Endothelial cell of umbilical vein (primary cell): ENCODE data around the gene RBM47.
"Not testable (repeated sequence)": the region's sequence is repeated elsewhere in the genome, so short reads cannot be mapped to it uniquely, and the experiment has no call there.

Experiments used
- CTCF ChIP-seq, 2 donors: IDR thresholded peaks; 1 replicate in 1 of 2; 2 replicates in 1 of 2; pipeline ENCODE4 v1.5.1; 2011; ENCODE audit warnings: low read length in 2 of 2, mild to moderate bottlenecking in 2 of 2, moderate library complexity in 2 of 2, control low read depth in 1 of 2, inconsistent platforms in 1 of 2, low read depth in 1 of 2; ENCODE audit not compliant: insufficient read depth in 1 of 2; ENCODE audit errors: extremely low read depth in 1 of 2
- EZH2 ChIP-seq: IDR thresholded peaks from 2 replicates; pipeline ENCODE4 v1.6.1; 2012; ENCODE audit warnings: borderline replicate concordance, low read depth, mild to moderate bottlenecking, moderate library complexity, low read length, inconsistent platforms; ENCODE audit not compliant: severe bottlenecking
- FOS ChIP-seq: IDR thresholded peaks from 2 replicates; pipeline ENCODE4 v1.6.1; 2011; ENCODE audit warnings: mild to moderate bottlenecking, low read length, moderate library complexity, borderline replicate concordance; ENCODE audit not compliant: insufficient read depth
- GATA2 ChIP-seq: IDR thresholded peaks from 2 replicates; pipeline ENCODE4 v1.7.0; 2011; ENCODE audit warnings: low read depth, mild to moderate bottlenecking, moderate library complexity, mixed read lengths, low read length; ENCODE audit not compliant: insufficient read length, insufficient read depth
- JUN ChIP-seq: IDR thresholded peaks from 2 replicates; pipeline ENCODE4 v1.6.1; 2011; ENCODE audit warnings: borderline replicate concordance, low read depth; ENCODE audit not compliant: insufficient read length, insufficient read depth
- MAX ChIP-seq: IDR thresholded peaks from 2 replicates; pipeline ENCODE4 v1.6.1; 2011; ENCODE audit not compliant: insufficient read depth, insufficient read length
- POLR2A ChIP-seq: IDR thresholded peaks from 2 replicates; pipeline ENCODE4 v1.6.1; 2012; ENCODE audit warnings: low read depth, mild to moderate bottlenecking, control low read depth, low read length
- POLR2AphosphoS5 ChIP-seq: IDR thresholded peaks from 2 replicates; pipeline ENCODE4 v1.6.1; 2012; ENCODE audit warnings: low read depth, mild to moderate bottlenecking, control low read depth, low read length, moderate library complexity; ENCODE audit not compliant: insufficient read depth

DNA sequence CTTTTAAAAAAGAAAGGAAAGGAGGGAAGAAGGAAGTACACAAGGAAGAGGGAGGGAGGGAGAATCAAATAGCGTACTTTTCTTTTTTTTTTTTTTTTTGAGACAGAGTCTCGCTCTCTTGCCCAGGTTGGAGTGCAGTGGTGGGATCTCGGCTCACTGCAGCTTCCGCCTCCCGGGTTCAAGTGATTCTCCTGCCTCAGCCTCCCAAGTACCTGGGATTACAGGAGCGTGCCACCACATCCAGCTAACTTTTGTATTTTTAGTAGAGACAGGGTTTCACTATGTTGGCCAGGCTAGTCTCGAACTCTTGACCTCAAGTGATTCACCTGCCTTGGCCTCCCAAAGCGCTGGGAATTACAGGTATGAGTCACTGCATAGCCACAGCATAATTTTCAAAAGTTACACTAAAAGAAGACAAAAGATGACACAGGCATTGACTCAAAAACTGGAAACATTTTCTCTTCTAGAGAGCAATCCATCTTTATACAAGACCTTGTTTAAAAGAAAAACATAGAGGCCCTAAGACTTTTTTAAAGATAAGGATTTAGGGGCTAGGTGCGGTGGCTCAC, 78.0 kb downstream of the RBM47 start:
- not testable (repeated sequence) for TF ChIP-seq CTCF (IDR thresholded peaks at IDR 0.05; ENCODE audit: extremely low read depth in 1 of 2, insufficient read depth in 1 of 2, low read depth in 1 of 2, low read length in 2 of 2); EZH2; POLR2A; JUN; POLR2AphosphoS5; MAX; GATA2; FOS
